ENCODE data around the gene DMD. TPM values are rescaled to one million over a fixed set of nuclear protein-coding genes. Genes with fewer than 3 reads are reported as not detected.

DMD gene
- total RNA-seq, 4 donors from 2014 or later, result 27.7 to 54.7 (median 34.4) TPM

DNA sequence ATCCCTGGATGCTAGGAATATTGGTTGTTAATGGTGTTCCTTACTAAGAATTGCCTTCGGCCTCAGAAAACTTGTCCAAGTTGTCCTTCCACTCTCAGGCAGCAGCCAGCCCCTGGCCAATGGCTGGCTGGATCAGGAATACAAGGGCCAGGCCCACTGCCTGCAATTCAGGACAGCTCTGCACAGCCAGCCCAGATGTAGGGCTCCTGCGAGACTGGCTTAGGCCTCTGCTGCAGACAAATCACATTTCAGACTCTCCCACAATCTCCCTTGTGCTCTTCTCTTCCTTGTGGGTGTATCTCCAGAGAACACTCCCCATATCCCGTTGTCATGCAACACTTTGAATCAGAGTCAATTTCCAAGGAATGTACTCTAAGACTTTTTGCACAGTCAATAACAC, 1391.9 kb downstream of the DMD start:
- TF ChIP-seq, protein P1, sequence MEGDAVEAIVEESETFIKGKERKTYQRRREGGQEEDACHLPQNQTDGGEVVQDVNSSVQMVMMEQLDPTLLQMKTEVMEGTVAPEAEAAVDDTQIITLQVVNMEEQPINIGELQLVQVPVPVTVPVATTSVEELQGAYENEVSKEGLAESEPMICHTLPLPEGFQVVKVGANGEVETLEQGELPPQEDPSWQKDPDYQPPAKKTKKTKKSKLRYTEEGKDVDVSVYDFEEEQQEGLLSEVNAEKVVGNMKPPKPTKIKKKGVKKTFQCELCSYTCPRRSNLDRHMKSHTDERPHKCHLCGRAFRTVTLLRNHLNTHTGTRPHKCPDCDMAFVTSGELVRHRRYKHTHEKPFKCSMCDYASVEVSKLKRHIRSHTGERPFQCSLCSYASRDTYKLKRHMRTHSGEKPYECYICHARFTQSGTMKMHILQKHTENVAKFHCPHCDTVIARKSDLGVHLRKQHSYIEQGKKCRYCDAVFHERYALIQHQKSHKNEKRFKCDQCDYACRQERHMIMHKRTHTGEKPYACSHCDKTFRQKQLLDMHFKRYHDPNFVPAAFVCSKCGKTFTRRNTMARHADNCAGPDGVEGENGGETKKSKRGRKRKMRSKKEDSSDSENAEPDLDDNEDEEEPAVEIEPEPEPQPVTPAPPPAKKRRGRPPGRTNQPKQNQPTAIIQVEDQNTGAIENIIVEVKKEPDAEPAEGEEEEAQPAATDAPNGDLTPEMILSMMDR (IDR thresholded peaks at IDR 0.05), result no peak
- DNase-seq (ENCODE audit: low spot score), result no peak
- ATAC-seq (ENCODE audit: low FRiP score), result no peak

GRCh38 chrX:31811106-31811505, 1400.2 kb downstream of the DMD start:
- TF ChIP-seq, protein P1 (IDR thresholded peaks at IDR 0.05), result no peak
- DNase-seq (ENCODE audit: low spot score) (no peak), ATAC-seq (ENCODE audit: low FRiP score) (no peak)

- DNase-seq (ENCODE audit: low spot score) (no peak), ATAC-seq (ENCODE audit: low FRiP score) (no peak)
Observed at GRCh38 chrX:31808357-31808756, 1403.0 kb downstream of the DMD start.

GRCh38 chrX:31807165-31807564, 1404.2 kb downstream of the DMD start:
- DNase-seq (ENCODE audit: low spot score) (no peak), ATAC-seq (ENCODE audit: low FRiP score) (no peak)
- TF ChIP-seq, protein P1 (IDR thresholded peaks at IDR 0.05), result no peak

More at GRCh38 chrX:31808357-31808756, 1403.0 kb downstream of the DMD start:
- TF ChIP-seq, protein P1 (IDR thresholded peaks at IDR 0.05), result no peak

DNA sequence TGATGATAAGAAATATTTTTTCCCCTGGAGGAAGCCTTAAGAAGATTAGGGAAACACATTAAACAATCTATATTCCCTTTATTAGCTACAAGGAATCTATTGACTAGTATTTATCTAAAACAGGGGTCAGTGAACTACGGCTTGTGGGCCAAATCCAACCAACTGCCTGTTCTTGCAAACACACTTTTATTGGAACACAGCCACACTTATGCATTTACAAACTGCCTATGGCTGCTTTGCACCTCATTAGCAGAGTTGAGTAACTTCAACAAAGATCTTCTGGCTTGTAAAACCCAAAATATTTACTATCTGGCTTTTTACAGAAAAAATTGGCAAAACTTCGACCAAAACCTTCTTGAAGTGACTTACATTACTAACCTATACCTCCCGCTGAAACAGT, 1405.6 kb downstream of the DMD start:
- TF ChIP-seq, protein P1 (IDR thresholded peaks at IDR 0.05), result no peak
- no peak for ATAC-seq (ENCODE audit: low FRiP score)

GRCh38 chrX:31800219-31800618, 1411.1 kb downstream of the DMD start:
- TF ChIP-seq, protein P1 (IDR thresholded peaks at IDR 0.05), result no peak
- no peak for ATAC-seq (ENCODE audit: low FRiP score)
- no peak for DNase-seq (ENCODE audit: low spot score)

More for the DNA sequence above, 1405.6 kb downstream of the DMD start:
- no peak for DNase-seq (ENCODE audit: low spot score)

- TF ChIP-seq, protein P1 (IDR thresholded peaks at IDR 0.05), result no peak
Observed at GRCh38 chrX:31796624-31797023, 1414.7 kb downstream of the DMD start.

More at GRCh38 chrX:31796624-31797023, 1414.7 kb downstream of the DMD start:
- DNase-seq (ENCODE audit: low spot score) (no peak), ATAC-seq (ENCODE audit: low FRiP score) (no peak)
